Measurements from ENCODE around the gene CD247. TPM values are rescaled to one million over a fixed set of nuclear protein-coding genes. Genes with fewer than 3 reads are reported as not detected.

Gene CD247
- total and polyA plus RNA-seq, 9 of the 15 experiments (the other 6 are each of a cell fraction or from before 2014, with no cell fraction given), result 0.08 to 0.42 (median 0.28) TPM; not detected in 5

DNA sequence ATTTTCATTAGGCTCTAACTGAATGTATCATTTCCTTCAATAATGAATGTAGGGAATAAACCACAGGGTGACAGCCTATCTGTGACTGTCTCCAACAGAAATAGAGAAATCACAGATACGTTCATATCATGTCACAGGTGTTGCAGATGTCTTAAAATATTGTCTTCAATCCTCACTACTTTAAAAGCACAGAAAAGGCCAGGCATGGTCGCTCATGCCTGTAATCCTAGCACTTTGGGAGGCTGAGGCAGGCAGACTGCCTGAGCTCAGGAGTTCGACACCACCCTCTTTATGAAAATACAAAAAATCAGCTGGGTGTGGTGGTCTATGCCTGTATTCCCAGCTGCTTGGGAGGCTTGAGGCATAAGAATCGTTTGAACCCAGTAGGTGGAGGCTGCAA lies 27.0 kb upstream of the CD247 start:
- in situ Hi-C loops (cut with MboI), result no loop called here
- POLR2A ChIA-PET, result interaction anchor here (0.7 to 6.1 kb wide), 2 partner anchors 6 to 12 kb away, joined by 3 to 71 read pairs; partner anchors contain the start of gene CREG1
- H3K4me1 ChIP-seq (replicated peaks in 1 of 2; ENCODE audit: control insufficient read depth in 2 of 2, insufficient read depth in 2 of 2, low read length in 2 of 2), result peaks cover 28 to 47% of the 10 kb centered on the region in 2 experiments

More for the DNA sequence above, 27.0 kb upstream of the CD247 start:
- Histone ChIP-seq H3K9me3 (replicated peaks; ENCODE audit: control insufficient read depth, insufficient read depth, low read depth, low read length) (no peaks in the 10 kb centered on the region), H3K27me3 (ENCODE audit: control insufficient read depth in 2 of 2, insufficient read depth in 2 of 2, low read length in 2 of 2) (no peaks in the 10 kb centered on the region), H2AFZ (ENCODE audit: low read depth, low read length) (no peak overlapping the region), H3K9ac (ENCODE audit: insufficient read depth in 1 of 2, low read depth in 2 of 2, low read length in 2 of 2) (no peak overlapping the region), H3K79me2 (ENCODE audit: control insufficient read depth, insufficient read depth, low read length) (peaks cover 34% of the 10 kb centered on the region), H3K9me1 (ENCODE audit: control insufficient read depth, insufficient read depth, low read length) (no peaks in the 10 kb centered on the region), H3K27ac (ENCODE audit: extremely low read depth, low read depth, low read length) (no peak overlapping the region), H3K4me2 (ENCODE audit: insufficient read depth, low read length) (no peak overlapping the region), H3K36me3 (ENCODE audit: control insufficient read depth, insufficient read depth, low read length) (peaks cover 76% of the 10 kb centered on the region), H3K4me3 (no peak overlapping the region), H4K20me1 (replicated peaks; ENCODE audit: control insufficient read depth, insufficient read depth, low read length) (no peaks in the 10 kb centered on the region)
- WGBS (ENCODE audit: insufficient coverage, low coverage, missing lambda C conversion rate), result 83% methylated on average over 4 of the region's 4 CpGs
- ATAC-seq, result no peak
- CTCF ChIA-PET (ENCODE audit: low intra/inter-chr PET ratio), result no interaction called here
- no peak for FAIRE-seq
- intact Hi-C loops (cut with micrococcal nuclease), result loop anchor here (5.0 kb wide), 1 partner anchor 323 kb away; the partner anchor contains the start of gene POU2F1
- no peak for DNase-seq (ENCODE audit: extremely low read depth in 1 of 4, low spot score in 3 of 4)
- TF ChIP-seq SRF (CRISPR knock-in tag; IDR thresholded peaks at IDR 0.05) (0 out of 4 replicates have a peak, but pooled peaks of 1 of the 2 experiments have one; percentile 19), PKNOX1 (IDR thresholded peaks at IDR 0.05) (no peak), RB1 (IDR thresholded peaks at IDR 0.05; ENCODE audit: low read depth) (no peak), PTRF (tag; IDR thresholded peaks at IDR 0.05) (no peak), PML (IDR thresholded peaks at IDR 0.05; ENCODE audit: low read length) (no peak), ZNF780A (CRISPR knock-in tag; IDR thresholded peaks at IDR 0.05) (no peak), ZNF143 (CRISPR knock-in tag; IDR thresholded peaks at IDR 0.05) (no peak), NR2C2 (CRISPR knock-in tag; IDR thresholded peaks at IDR 0.05) (no peak), NR2C2 (tag; IDR thresholded peaks at IDR 0.05) (no peak), SMARCA4 (IDR thresholded peaks at IDR 0.05) (no peak), IRF1 (CRISPR knock-in tag; IDR thresholded peaks at IDR 0.05; ENCODE audit: borderline replicate concordance) (no peak), ZBTB34 (CRISPR knock-in tag; IDR thresholded peaks at IDR 0.05) (no peak), GABPA (tag; conservative IDR thresholded peaks at IDR 0.05; ENCODE audit: low read depth) (no peak), MYNN (IDR thresholded peaks at IDR 0.05) (no peak), MYNN (CRISPR knock-in tag; IDR thresholded peaks at IDR 0.05) (no peak), EZH2 (IDR thresholded peaks at IDR 0.05; ENCODE audit: borderline replicate concordance, low read depth, low read length) (no peak), HNRNPL (IDR thresholded peaks at IDR 0.05; ENCODE audit: low read depth, low read length) (no peak)
- TF ChIP-seq, protein P1, sequence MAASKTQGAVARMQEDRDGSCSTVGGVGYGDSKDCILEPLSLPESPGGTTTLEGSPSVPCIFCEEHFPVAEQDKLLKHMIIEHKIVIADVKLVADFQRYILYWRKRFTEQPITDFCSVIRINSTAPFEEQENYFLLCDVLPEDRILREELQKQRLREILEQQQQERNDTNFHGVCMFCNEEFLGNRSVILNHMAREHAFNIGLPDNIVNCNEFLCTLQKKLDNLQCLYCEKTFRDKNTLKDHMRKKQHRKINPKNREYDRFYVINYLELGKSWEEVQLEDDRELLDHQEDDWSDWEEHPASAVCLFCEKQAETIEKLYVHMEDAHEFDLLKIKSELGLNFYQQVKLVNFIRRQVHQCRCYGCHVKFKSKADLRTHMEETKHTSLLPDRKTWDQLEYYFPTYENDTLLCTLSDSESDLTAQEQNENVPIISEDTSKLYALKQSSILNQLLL (CRISPR knock-in tag; IDR thresholded peaks at IDR 0.05; ENCODE audit: borderline replicate concordance), result no peak
- TF ChIP-seq, protein P2, sequence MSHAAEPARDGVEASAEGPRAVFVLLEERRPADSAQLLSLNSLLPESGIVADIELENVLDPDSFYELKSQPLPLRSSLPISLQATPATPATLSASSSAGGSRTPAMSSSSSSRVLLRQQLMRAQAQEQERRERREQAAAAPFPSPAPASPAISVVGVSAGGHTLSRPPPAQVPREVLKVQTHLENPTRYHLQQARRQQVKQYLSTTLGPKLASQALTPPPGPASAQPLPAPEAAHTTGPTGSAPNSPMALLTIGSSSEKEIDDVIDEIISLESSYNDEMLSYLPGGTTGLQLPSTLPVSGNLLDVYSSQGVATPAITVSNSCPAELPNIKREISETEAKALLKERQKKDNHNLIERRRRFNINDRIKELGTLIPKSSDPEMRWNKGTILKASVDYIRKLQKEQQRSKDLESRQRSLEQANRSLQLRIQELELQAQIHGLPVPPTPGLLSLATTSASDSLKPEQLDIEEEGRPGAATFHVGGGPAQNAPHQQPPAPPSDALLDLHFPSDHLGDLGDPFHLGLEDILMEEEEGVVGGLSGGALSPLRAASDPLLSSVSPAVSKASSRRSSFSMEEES (CRISPR knock-in tag; IDR thresholded peaks at IDR 0.05), result 0 out of 2 replicates have a peak, but pooled peaks have one; percentile 3
- no TSS peak for BruUV-seq (replicated peaks)
